Measurements from ENCODE around the gene ZSWIM7.
"Not testable (repeated sequence)": the region's sequence is repeated elsewhere in the genome, so short reads cannot be mapped to it uniquely, and the experiment has no call there.

The ZSWIM7 gene

GRCh38 chr17:15955793-15956541 is 43.5 kb downstream of the ZSWIM7 start:
- DNase-seq (ENCODE audit: low spot score), result no peak

- DNase-seq (ENCODE audit: low spot score), result no peak
Measured at GRCh38 chr17:15954222-15954621, 45.3 kb downstream of the ZSWIM7 start.

GRCh38 chr17:15952916-15953790 is 46.4 kb downstream of the ZSWIM7 start:
- DNase-seq (ENCODE audit: low spot score), result no peak

- no peak for DNase-seq (ENCODE audit: low spot score)
Measured at GRCh38 chr17:15952048-15952532, 47.4 kb downstream of the ZSWIM7 start.

GRCh38 chr17:15951368-15952047 is 48.0 kb downstream of the ZSWIM7 start:
- no peak for DNase-seq (ENCODE audit: low spot score)

GRCh38 chr17:15947976-15948752 is 51.3 kb downstream of the ZSWIM7 start:
- no peak for DNase-seq (ENCODE audit: low spot score)

GRCh38 chr17:15947271-15947670 is 52.2 kb downstream of the ZSWIM7 start:
- DNase-seq (ENCODE audit: low spot score), result no peak

- no peak for DNase-seq (ENCODE audit: low spot score)
Measured at GRCh38 chr17:15946611-15947120, 52.8 kb downstream of the ZSWIM7 start.

- no peak for DNase-seq (ENCODE audit: low spot score)
Measured at GRCh38 chr17:15945527-15946191, 53.8 kb downstream of the ZSWIM7 start.

- peak; percentile 58 for DNase-seq (ENCODE audit: low spot score)
Measured at GRCh38 chr17:15944759-15945526, 54.6 kb downstream of the ZSWIM7 start, which contains the start of gene ADORA2B. Gene ADORA2B (plus strand): TSS chr17:15945130. CDS start chr17:15945249, 119 bp downstream.

- DNase-seq (ENCODE audit: low spot score), result no peak
Measured at GRCh38 chr17:15943971-15944758, 55.3 kb downstream of the ZSWIM7 start.

GRCh38 chr17:15942207-15942833 is 57.2 kb downstream of the ZSWIM7 start:
- no peak for DNase-seq (ENCODE audit: low spot score)

GRCh38 chr17:15941781-15942180 is 57.7 kb downstream of the ZSWIM7 start:
- no peak for DNase-seq (ENCODE audit: low spot score)

- DNase-seq (ENCODE audit: low spot score), result not testable (repeated sequence)
Measured at GRCh38 chr17:15936481-15936880, 63.0 kb downstream of the ZSWIM7 start.

GRCh38 chr17:15935891-15936290 is 63.6 kb downstream of the ZSWIM7 start:
- DNase-seq (ENCODE audit: low spot score), result no peak

- no peak for DNase-seq (ENCODE audit: low spot score)
Measured at GRCh38 chr17:15934866-15935265, 64.6 kb downstream of the ZSWIM7 start.

- no peak for DNase-seq (ENCODE audit: low spot score)
Measured at GRCh38 chr17:15931394-15931793, 68.1 kb downstream of the ZSWIM7 start.

GRCh38 chr17:15930426-15930825 is 69.1 kb downstream of the ZSWIM7 start:
- no peak for DNase-seq (ENCODE audit: low spot score)

GRCh38 chr17:15929941-15930340 is 69.6 kb downstream of the ZSWIM7 start:
- DNase-seq (ENCODE audit: low spot score), result no peak

Measured in hematopoietic multipotent progenitor cell treated with erythropoietin and hydrocortisone succinate and interleukin-3 and kit ligand, for 17 days (in vitro differentiated cells).